ENCODE results near the gene USP25. TPM values are rescaled to one million over a fixed set of nuclear protein-coding genes. Genes with fewer than 3 reads are reported as not detected.

The USP25 gene
- total RNA-seq, 4 donors from 2014 or later = 99.4 to 130 (median 107) TPM

DNA sequence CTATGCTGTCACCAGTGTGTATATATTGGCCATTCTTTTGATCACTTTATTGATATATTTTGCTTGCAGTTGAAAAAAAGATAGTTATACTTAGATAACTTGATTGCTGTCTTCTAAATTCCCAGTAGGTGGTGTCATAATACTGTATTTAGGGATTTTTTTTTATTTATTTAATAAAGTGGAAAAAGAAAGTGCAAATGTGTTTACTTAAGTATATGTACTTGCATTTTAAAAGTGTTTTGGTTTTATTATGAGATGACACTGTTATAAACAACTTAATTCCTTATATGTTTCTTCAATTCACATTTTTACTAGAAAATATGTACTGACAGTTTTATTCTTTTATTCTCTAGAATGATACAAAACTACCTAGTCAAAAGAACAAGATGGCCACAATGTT is 164.8 kb downstream of the USP25 start:
- no peak for DNase-seq
- in situ Hi-C loops (cut with MboI; ENCODE audit: low sequenced_read_pairs in 4 of 4) (loop anchor here in 1 of 4 donors (25.0 kb wide), 2 partner anchors 443 to 1368 kb away; no protein-coding TSS in a partner anchor), intact Hi-C loops (cut with DNase I; ENCODE audit: low total_unique reads) (no loop called here)
- no peak overlapping the region for H3K4me3 ChIP-seq
- H3K36me3 ChIP-seq = no peaks in the 10 kb centered on the region
- no peaks in the 10 kb centered on the region for H3K27me3 ChIP-seq
- no peaks in the 10 kb centered on the region for H3K9me3 ChIP-seq
- TF ChIP-seq POLR2A (IDR thresholded peaks at IDR 0.05) = no peak
- TF ChIP-seq, protein P1, sequence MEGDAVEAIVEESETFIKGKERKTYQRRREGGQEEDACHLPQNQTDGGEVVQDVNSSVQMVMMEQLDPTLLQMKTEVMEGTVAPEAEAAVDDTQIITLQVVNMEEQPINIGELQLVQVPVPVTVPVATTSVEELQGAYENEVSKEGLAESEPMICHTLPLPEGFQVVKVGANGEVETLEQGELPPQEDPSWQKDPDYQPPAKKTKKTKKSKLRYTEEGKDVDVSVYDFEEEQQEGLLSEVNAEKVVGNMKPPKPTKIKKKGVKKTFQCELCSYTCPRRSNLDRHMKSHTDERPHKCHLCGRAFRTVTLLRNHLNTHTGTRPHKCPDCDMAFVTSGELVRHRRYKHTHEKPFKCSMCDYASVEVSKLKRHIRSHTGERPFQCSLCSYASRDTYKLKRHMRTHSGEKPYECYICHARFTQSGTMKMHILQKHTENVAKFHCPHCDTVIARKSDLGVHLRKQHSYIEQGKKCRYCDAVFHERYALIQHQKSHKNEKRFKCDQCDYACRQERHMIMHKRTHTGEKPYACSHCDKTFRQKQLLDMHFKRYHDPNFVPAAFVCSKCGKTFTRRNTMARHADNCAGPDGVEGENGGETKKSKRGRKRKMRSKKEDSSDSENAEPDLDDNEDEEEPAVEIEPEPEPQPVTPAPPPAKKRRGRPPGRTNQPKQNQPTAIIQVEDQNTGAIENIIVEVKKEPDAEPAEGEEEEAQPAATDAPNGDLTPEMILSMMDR (IDR thresholded peaks at IDR 0.05 in 4 of 5, conservative IDR thresholded peaks at IDR 0.05 in 1 of 5) = peak in 2 of 5 experiments; percentile 4 to 18
- peaks cover 4 to 6% of the 10 kb centered on the region in 2 donors for H3K4me1 ChIP-seq
- H3K27ac ChIP-seq = no peak overlapping the region
- no peak for ATAC-seq

DNA sequence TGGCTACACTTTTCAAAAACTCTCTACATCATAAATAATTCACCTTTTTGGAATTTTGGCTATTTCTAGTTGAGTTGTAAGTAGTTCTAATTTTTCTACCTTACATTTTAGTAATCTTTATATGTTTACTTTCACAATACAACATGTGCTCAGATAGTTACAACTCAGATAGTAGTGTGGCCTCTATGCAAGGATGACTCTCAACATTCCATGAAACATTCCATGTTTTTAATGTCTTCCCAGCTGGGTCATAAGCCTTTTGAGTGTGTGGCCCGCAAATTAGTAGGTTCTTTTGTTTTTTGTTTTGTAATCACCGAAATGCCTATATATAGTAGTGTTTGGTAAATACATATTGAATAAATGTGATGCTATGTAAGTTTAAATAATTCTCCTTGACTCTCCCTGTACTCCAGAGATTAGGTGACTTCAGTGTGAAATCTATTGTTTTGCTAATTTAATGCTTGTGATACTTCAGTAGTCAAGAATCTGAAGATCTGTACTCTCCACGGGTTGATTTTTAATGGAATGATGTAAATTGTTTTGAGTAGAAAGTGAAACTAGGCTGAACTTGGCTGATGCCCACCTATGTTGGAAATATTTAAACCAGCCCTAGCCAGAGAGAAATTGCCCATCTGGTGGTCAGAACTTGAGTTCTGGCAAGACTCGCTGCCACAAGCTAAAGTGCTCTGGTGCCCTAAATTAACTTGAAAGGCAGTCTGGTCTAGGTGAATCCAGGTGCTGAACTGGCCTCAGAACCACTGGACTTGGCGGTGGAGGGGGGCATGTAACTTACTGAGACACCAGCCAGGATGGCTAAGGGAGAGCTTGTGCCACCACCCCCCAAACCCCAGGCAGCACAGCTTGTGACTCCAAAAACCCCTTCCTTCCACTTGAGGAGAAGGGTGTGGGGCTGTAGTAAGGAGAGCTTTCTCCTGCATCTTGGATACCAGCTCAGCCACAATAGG is 165.6 kb downstream of the USP25 start:
- intact Hi-C loops (cut with DNase I; ENCODE audit: low total_unique reads) (no loop called here), in situ Hi-C loops (cut with MboI; ENCODE audit: low sequenced_read_pairs in 4 of 4) (loop anchor here in 1 of 4 donors (25.0 kb wide), 2 partner anchors 442 to 1367 kb away; no protein-coding TSS in a partner anchor)
- H3K36me3 ChIP-seq = no peaks in the 10 kb centered on the region
- TF ChIP-seq, protein P1 (IDR thresholded peaks at IDR 0.05 in 4 of 5, conservative IDR thresholded peaks at IDR 0.05 in 1 of 5) = no peak
- TF ChIP-seq POLR2A (IDR thresholded peaks at IDR 0.05) = no peak
- H3K27ac ChIP-seq = no peak overlapping the region
- no peaks in the 10 kb centered on the region for H3K27me3 ChIP-seq
- DNase-seq (no peak), ATAC-seq (no peak)
- no peaks in the 10 kb centered on the region for H3K9me3 ChIP-seq
- no peak overlapping the region for H3K4me3 ChIP-seq
- H3K4me1 ChIP-seq = peaks cover 4 to 6% of the 10 kb centered on the region in 2 donors

DNA sequence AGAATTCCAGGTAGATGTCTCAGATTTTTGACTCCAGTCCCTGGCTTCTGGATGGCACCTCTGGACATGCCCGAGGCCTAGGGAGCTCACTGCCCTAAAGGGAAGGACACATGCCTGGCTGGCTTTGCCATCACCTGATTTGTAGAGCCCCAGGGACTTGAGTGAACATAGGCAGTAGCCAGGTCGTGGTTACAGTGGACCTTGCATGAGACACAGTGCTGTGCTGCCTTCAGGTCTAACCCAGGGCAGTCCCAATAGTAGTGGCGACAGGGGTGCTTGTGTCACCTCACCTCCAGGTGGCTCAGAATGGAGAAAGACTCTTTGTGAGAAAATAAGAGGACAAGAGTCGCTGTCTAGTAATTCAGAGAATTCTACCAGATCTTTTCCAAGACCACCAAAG is 166.7 kb downstream of the USP25 start:
- in situ Hi-C loops (cut with MboI; ENCODE audit: low sequenced_read_pairs in 4 of 4) = loop anchor here in 1 of 4 donors (25.0 kb wide), 2 partner anchors 441 to 1366 kb away; no protein-coding TSS in a partner anchor
- intact Hi-C loops (cut with DNase I; ENCODE audit: low total_unique reads) = no loop called here
- no peak for ATAC-seq

DNA sequence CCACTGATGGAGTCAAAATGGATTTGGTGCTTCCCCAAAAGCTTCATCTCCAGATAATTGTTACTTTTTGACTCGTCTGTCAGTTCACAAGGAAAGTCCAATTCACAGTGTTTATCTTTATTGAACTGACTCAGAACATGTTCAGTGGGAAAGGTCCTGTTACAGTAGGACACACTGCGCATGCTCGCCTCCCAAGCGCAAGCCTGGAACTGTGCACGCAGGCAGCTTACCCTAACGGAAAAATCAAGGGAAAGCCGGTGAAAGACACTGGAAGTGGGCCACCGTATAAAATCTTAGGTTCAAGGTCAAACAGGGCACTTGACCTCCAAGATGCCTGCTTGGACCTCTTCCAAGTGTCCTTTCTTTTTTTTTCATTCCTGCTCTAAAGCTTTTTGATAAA is 174.6 kb downstream of the USP25 start:
- H3K9me3 ChIP-seq = no peaks in the 10 kb centered on the region
- H3K4me1 ChIP-seq = no peaks in the 10 kb centered on the region
- TF ChIP-seq, protein P1 (IDR thresholded peaks at IDR 0.05 in 4 of 5, conservative IDR thresholded peaks at IDR 0.05 in 1 of 5) = no peak
- TF ChIP-seq POLR2A (IDR thresholded peaks at IDR 0.05) = no peak
- in situ Hi-C loops (cut with MboI; ENCODE audit: low sequenced_read_pairs in 4 of 4) = no loop called here
- no peak overlapping the region for H3K27ac ChIP-seq
- no peaks in the 10 kb centered on the region for H3K36me3 ChIP-seq
- DNase-seq (no peak), ATAC-seq (no peak)
- no peaks in the 10 kb centered on the region for H3K27me3 ChIP-seq
- H3K4me3 ChIP-seq = no peak overlapping the region
- intact Hi-C loops (cut with DNase I; ENCODE audit: low total_unique reads) = no loop called here

More for the DNA sequence above, 166.7 kb downstream of the USP25 start:
- Histone ChIP-seq H3K4me3 (no peak overlapping the region), H3K27ac (no peak overlapping the region), H3K27me3 (no peaks in the 10 kb centered on the region), H3K4me1 (peaks cover 4 to 6% of the 10 kb centered on the region in 2 donors), H3K9me3 (no peaks in the 10 kb centered on the region), H3K36me3 (no peaks in the 10 kb centered on the region)
- TF ChIP-seq POLR2A (IDR thresholded peaks at IDR 0.05) = no peak
- no peak for DNase-seq

DNA sequence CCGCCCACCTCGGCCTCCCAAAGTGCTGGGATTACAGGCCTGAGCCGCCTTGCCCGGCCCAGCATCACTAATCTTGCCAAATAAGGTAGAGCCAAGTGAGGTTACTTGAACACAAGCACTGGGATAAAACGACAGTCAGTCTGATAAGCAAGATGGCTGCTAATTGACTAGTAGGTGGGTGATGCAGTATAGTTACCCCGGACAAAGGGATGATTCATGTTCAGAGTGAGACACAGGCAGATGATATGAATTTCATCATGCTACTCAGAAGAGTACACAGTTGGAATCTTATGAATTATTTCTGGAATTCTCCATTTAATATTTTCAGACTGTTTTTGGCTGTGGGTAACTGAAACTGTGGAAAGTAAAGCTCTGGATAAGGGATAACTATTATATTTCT is 178.4 kb downstream of the USP25 start:
- no peak for DNase-seq
- ATAC-seq = peak; percentile 19 to 51
- no peaks in the 10 kb centered on the region for H3K27me3 ChIP-seq
- H3K36me3 ChIP-seq = no peaks in the 10 kb centered on the region
- H3K9me3 ChIP-seq = peaks cover 0 to 3% (median 0%) of the 10 kb centered on the region in 3 donors
- no peak overlapping the region for H3K4me3 ChIP-seq
- no peak for TF ChIP-seq POLR2A (IDR thresholded peaks at IDR 0.05)
- TF ChIP-seq, protein P1 (IDR thresholded peaks at IDR 0.05 in 4 of 5, conservative IDR thresholded peaks at IDR 0.05 in 1 of 5) = no peak
- no peak overlapping the region for H3K27ac ChIP-seq
- no peaks in the 10 kb centered on the region for H3K4me1 ChIP-seq
- in situ Hi-C loops (cut with MboI; ENCODE audit: low sequenced_read_pairs in 4 of 4) (no loop called here), intact Hi-C loops (cut with DNase I; ENCODE audit: low total_unique reads) (no loop called here)
